Vagina (tissue), 2 donors: ENCODE data around the gene METTL21C. TPM values are rescaled to one million over a fixed set of nuclear protein-coding genes. Genes with fewer than 3 reads are reported as not detected.

Experiments
- DNase-seq, 2 donors: peaks; one replicate each; pipeline ENCODE4 v3.0.0-alpha.2; 2017; ENCODE audit errors: extremely low spot score in 2 of 2
- H3K27ac ChIP-seq: fragments of 200-600 bp; sonication (generic); one replicate; pipeline ENCODE4 v1.5.1; 2019
- H3K27me3 ChIP-seq: fragments of 200-600 bp; sonication (generic); one replicate; pipeline ENCODE4 v1.5.1; 2019
- H3K36me3 ChIP-seq, 2 donors: fragments of 200-600 bp; sonication (generic); one replicate each; pipeline ENCODE4 v1.5.1; 2017 to 2019
- H3K4me1 ChIP-seq: fragments of 200-600 bp; sonication (generic); one replicate; pipeline ENCODE4 v1.5.1; 2019
- H3K4me3 ChIP-seq, 2 donors: fragments of 200-600 bp; sonication (generic); 1 replicate in 1 of 2; 2 replicates in 1 of 2; pipeline ENCODE4 v1.5.1; 2016 to 2019
- H3K9me3 ChIP-seq: fragments of 200-600 bp; sonication (generic); one replicate; pipeline ENCODE4 v1.5.1; 2019
- POLR2A ChIP-seq, 2 donors: fragments of 450-650 bp; IDR thresholded peaks; one replicate each; pipeline ENCODE4 v1.6.1; 2017; ENCODE audit warnings: antibody characterized with exemption in 2 of 2, mild to moderate bottlenecking in 2 of 2, moderate library complexity in 2 of 2
- POLR2AphosphoS5 ChIP-seq, 2 donors: sonication (generic); formaldehyde crosslinking; IDR thresholded peaks; one replicate each; pipeline ENCODE4 v1.9.0; 2017; ENCODE audit warnings: antibody characterized with exemption in 2 of 2, mild to moderate bottlenecking in 2 of 2, low read depth in 1 of 2; ENCODE audit not compliant: insufficient read depth in 1 of 2
- intact Hi-C: fragments of 100-400 bp; cut with DNase I; formaldehyde crosslinking; loops from one replicate; pipeline ENCODE4 v1.15.1; 2023
- total RNA-seq: library from RNA; depleted of rRNA; stranded (reverse); fragments of >200 nt; gene quantifications from one replicate; pipeline ENCODE4 v1.2.3, GENCODE V29; 2016
- TF ChIP-seq, protein P1 (sequence below), 3 experiments: fragments of 450-650 bp in 2 of 3; fragments of 200-600 bp in 1 of 3; sonication (generic) in 1 of 3; IDR thresholded peaks; one replicate each; pipeline ENCODE4 v1.5.1; 2017 to 2019; ENCODE audit warnings: antibody characterized with exemption in 3 of 3, mild to moderate bottlenecking in 2 of 3, moderate library complexity in 2 of 3

The METTL21C gene
- total RNA-seq, 1 donor from 2014 or later, result not detected

DNA sequence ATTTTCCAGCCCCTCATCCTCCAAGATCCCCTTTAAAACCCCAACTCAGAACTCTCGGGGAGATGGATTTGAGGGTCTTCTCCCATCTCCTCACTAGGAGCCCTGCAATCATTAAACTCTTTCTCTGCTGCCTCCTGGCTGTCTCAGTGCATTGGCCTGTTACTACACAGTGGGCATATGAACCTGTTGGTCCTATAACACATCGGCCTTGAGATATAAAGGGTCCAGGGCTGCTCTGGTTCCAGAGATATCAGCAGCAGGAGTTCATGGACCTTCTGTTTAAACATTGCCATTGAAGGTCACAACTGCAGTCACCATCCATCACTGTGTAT lies 3.8 kb upstream of the METTL21C start:
- H3K4me3 ChIP-seq, result no peak overlapping the region
- H3K36me3 ChIP-seq, result no peaks in the 10 kb centered on the region
- TF ChIP-seq, protein P1, sequence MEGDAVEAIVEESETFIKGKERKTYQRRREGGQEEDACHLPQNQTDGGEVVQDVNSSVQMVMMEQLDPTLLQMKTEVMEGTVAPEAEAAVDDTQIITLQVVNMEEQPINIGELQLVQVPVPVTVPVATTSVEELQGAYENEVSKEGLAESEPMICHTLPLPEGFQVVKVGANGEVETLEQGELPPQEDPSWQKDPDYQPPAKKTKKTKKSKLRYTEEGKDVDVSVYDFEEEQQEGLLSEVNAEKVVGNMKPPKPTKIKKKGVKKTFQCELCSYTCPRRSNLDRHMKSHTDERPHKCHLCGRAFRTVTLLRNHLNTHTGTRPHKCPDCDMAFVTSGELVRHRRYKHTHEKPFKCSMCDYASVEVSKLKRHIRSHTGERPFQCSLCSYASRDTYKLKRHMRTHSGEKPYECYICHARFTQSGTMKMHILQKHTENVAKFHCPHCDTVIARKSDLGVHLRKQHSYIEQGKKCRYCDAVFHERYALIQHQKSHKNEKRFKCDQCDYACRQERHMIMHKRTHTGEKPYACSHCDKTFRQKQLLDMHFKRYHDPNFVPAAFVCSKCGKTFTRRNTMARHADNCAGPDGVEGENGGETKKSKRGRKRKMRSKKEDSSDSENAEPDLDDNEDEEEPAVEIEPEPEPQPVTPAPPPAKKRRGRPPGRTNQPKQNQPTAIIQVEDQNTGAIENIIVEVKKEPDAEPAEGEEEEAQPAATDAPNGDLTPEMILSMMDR (IDR thresholded peaks at IDR 0.05), result no peak
- TF ChIP-seq POLR2AphosphoS5 (IDR thresholded peaks at IDR 0.05; ENCODE audit: insufficient read depth in 1 of 2, low read depth in 1 of 2) (no peak), POLR2A (IDR thresholded peaks at IDR 0.05) (no peak)
- H3K27ac ChIP-seq, result no peak overlapping the region
- no peak for DNase-seq
- H3K27me3 ChIP-seq, result no peaks in the 10 kb centered on the region
- intact Hi-C loops, result no loop called here
- peaks cover 7% of the 10 kb centered on the region for H3K4me1 ChIP-seq
- H3K9me3 ChIP-seq, result no peaks in the 10 kb centered on the region

DNA sequence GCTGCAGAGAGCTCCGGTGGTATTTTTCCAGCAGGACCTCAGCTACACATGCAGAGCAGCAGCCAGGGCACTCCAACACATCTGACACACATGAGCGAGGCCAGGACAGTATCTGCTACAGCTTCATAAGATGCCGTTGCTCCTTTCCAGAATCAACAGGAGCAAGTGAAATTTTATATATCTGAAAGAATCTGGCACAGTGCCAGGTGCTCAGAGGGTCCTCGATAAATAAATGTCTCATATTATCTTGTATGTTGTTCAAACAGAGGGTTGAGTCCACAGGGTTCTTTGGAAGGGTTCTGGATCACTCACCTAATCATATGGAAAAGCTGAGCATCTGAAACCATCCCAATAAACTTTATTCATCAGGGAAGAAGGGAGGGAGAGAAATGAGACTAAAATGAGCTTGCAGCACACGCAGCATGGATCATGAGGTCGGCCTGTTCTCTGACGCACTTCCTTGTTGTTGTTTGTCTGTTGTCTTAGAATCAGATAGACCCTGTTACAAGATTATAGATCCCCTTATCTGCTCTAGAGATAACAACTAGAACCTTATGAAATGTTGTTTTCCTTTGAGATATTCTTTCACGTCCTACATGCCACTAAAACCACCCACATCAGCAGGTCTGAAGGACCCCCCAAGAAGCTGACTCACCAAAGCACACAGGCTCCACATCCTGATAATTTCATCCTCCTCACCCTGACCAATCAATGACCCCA lies 3.2 kb upstream of the METTL21C start:
- Histone ChIP-seq H3K4me1 (peaks cover 7% of the 10 kb centered on the region), H3K4me3 (no peak overlapping the region), H3K9me3 (no peaks in the 10 kb centered on the region), H3K27me3 (no peaks in the 10 kb centered on the region), H3K36me3 (no peaks in the 10 kb centered on the region), H3K27ac (no peak overlapping the region)
- no peak for DNase-seq
- TF ChIP-seq POLR2AphosphoS5 (IDR thresholded peaks at IDR 0.05; ENCODE audit: insufficient read depth in 1 of 2, low read depth in 1 of 2), result no peak
- TF ChIP-seq POLR2A (IDR thresholded peaks at IDR 0.05), result no peak
- TF ChIP-seq, protein P1 (IDR thresholded peaks at IDR 0.05), result no peak
- intact Hi-C loops, result no loop called here

DNA sequence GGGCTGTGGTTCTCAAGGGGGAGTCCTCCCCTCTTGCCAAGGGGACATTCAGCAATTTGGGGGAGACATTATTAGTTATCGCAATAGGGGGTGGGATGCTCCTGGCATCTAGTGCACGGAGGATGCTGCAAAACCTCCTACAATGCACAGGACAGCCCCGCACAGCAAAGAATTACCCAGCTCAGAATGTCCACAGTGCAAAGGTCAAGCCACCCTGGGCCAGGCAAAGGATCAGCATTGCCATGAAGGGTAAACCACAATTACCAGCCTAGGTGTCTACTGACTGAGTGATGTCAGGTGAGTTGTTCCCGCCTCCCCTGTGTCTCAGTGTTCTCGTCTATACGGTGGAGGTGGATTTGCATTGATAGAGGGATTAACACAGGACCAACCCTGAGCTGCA lies 2.4 kb upstream of the METTL21C start:
- DNase-seq, result no peak
- no peak overlapping the region for H3K27ac ChIP-seq
- H3K4me3 ChIP-seq, result no peak overlapping the region
- H3K27me3 ChIP-seq, result no peaks in the 10 kb centered on the region
- no peaks in the 10 kb centered on the region for H3K9me3 ChIP-seq
- intact Hi-C loops, result no loop called here
- no peaks in the 10 kb centered on the region for H3K36me3 ChIP-seq
- peaks cover 7% of the 10 kb centered on the region for H3K4me1 ChIP-seq
- no peak for TF ChIP-seq POLR2A (IDR thresholded peaks at IDR 0.05)
- TF ChIP-seq POLR2AphosphoS5 (IDR thresholded peaks at IDR 0.05; ENCODE audit: insufficient read depth in 1 of 2, low read depth in 1 of 2), result no peak
- TF ChIP-seq, protein P1 (IDR thresholded peaks at IDR 0.05), result no peak

DNA sequence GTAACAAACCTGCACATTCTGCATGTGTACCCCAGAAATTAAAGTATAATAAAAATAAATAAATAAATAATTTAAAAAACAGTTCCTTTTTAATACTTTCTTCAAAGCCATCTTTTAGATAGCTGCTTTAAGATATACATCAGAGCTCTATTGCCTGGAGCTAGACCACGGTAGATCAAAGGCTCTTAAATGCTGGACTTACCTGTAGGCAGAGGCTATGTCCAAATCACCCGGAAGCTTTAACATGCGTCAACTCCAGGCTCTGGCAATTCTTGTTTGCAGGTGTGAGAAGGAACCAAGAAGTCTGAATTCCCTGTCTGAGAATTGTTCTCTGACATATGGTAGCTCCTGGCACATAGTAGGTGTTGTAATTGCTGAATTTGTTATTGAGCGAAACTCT lies 1.6 kb upstream of the METTL21C start:
- H3K27me3 ChIP-seq, result no peaks in the 10 kb centered on the region
- intact Hi-C loops, result no loop called here

DNA sequence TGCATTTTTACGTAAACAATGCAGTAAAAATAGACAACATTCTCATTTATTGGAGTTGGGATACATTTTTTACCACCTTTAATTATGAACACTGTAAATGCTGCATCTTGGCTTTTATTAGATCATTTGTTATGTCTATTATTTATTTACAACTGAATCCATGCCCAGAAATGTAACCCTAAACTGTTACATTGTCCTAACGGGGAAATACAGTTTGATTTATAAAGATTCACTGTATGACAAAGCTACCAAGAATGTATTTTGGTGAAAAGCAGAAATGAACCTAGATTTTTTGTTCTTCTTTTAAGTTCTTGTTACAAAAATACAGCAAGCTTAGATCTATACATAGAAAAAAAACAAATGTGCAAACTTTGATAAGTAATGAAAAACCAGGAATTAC lies 1.1 kb downstream of the METTL21C start:
- H3K27ac ChIP-seq, result no peak overlapping the region

More for the DNA sequence above, 1.6 kb upstream of the METTL21C start:
- no peak overlapping the region for H3K27ac ChIP-seq
- H3K36me3 ChIP-seq, result no peaks in the 10 kb centered on the region
- H3K4me1 ChIP-seq, result peaks cover 7% of the 10 kb centered on the region
- no peak for DNase-seq
- TF ChIP-seq, protein P1 (IDR thresholded peaks at IDR 0.05), result no peak
- TF ChIP-seq POLR2AphosphoS5 (IDR thresholded peaks at IDR 0.05; ENCODE audit: insufficient read depth in 1 of 2, low read depth in 1 of 2) (no peak), POLR2A (IDR thresholded peaks at IDR 0.05) (no peak)
- no peaks in the 10 kb centered on the region for H3K9me3 ChIP-seq
- no peak overlapping the region for H3K4me3 ChIP-seq

More for the DNA sequence above, 1.1 kb downstream of the METTL21C start:
- Histone ChIP-seq H3K4me1 (no peaks in the 10 kb centered on the region), H3K9me3 (no peaks in the 10 kb centered on the region), H3K36me3 (no peaks in the 10 kb centered on the region), H3K4me3 (no peak overlapping the region), H3K27me3 (no peaks in the 10 kb centered on the region)
- intact Hi-C loops, result no loop called here
- no peak for DNase-seq
- TF ChIP-seq, protein P1 (IDR thresholded peaks at IDR 0.05), result no peak
- TF ChIP-seq POLR2AphosphoS5 (IDR thresholded peaks at IDR 0.05; ENCODE audit: insufficient read depth in 1 of 2, low read depth in 1 of 2), result no peak
- TF ChIP-seq POLR2A (IDR thresholded peaks at IDR 0.05), result no peak
